Peyer's patch (tissue), 4 donors: ENCODE results near the gene XPC.

Source experiments
- POLR2A ChIP-seq, 2 donors: fragments of 450-650 bp; IDR thresholded peaks; one replicate each; pipeline ENCODE4 v1.5.1; 2017; ENCODE audit warnings: antibody characterized with exemption in 2 of 2, mild to moderate bottlenecking in 2 of 2, moderate library complexity in 2 of 2
- TF ChIP-seq, protein P1 (sequence below), 6 experiments: fragments of 450-650 bp in 4 of 6; fragments of 200-600 bp in 2 of 6; sonication (generic) in 1 of 6; IDR thresholded peaks; one replicate each; pipeline ENCODE4 v1.5.1; 2017 to 2019; ENCODE audit warnings: antibody characterized with exemption in 6 of 6, mild to moderate bottlenecking in 3 of 6, moderate library complexity in 1 of 6

DNA sequence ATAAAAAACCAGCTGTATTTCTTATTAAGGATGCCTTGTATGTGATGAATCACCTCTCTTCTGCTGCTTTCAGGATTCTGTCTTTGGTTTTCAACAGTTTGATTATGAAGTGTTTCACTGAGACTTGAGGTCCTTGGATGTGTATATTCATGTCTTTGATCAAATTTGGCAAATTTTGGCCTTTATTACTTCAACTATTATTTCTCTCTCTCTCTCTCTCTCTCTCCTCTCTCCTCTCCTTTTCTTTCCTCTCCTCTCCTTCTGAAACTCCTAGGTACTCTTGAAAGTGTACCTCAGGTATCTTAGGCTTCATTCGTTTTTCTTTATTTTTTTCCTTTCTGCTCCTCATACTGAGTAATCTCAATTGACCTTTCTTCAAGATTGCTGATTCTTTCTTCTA lies 43.5 kb upstream of the XPC start:
- TF ChIP-seq, protein P1, sequence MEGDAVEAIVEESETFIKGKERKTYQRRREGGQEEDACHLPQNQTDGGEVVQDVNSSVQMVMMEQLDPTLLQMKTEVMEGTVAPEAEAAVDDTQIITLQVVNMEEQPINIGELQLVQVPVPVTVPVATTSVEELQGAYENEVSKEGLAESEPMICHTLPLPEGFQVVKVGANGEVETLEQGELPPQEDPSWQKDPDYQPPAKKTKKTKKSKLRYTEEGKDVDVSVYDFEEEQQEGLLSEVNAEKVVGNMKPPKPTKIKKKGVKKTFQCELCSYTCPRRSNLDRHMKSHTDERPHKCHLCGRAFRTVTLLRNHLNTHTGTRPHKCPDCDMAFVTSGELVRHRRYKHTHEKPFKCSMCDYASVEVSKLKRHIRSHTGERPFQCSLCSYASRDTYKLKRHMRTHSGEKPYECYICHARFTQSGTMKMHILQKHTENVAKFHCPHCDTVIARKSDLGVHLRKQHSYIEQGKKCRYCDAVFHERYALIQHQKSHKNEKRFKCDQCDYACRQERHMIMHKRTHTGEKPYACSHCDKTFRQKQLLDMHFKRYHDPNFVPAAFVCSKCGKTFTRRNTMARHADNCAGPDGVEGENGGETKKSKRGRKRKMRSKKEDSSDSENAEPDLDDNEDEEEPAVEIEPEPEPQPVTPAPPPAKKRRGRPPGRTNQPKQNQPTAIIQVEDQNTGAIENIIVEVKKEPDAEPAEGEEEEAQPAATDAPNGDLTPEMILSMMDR (IDR thresholded peaks at IDR 0.05) = no peak
- TF ChIP-seq POLR2A (IDR thresholded peaks at IDR 0.05) = no peak
